Hepatocyte (in vitro differentiated cells): ENCODE data around the gene CDHR2. TPM values are rescaled to one million over a fixed set of nuclear protein-coding genes. Genes with fewer than 3 reads are reported as not detected.

Experiments
- DNase-seq: peaks from one replicate; pipeline ENCODE4 v3.0.0-alpha.2; 2016; ENCODE audit warnings: low spot score
- H2AFZ ChIP-seq: fragments of 200-600 bp; sonication (generic); 2 replicates; pipeline ENCODE4 v1.6.0; 2016; ENCODE audit warnings: antibody characterized with exemption, mild to moderate bottlenecking
- H3K27ac ChIP-seq: fragments of 200-600 bp; sonication (generic); 2 replicates; pipeline ENCODE4 v1.5.1; 2016; ENCODE audit warnings: mild to moderate bottlenecking
- H3K27me3 ChIP-seq: fragments of 200-600 bp; sonication (generic); 2 replicates; pipeline ENCODE4 v1.6.1; 2016
- H3K36me3 ChIP-seq: fragments of 200-600 bp; sonication (generic); replicated peaks from 2 replicates; pipeline ENCODE4 v1.5.1; 2016; ENCODE audit warnings: low read depth; ENCODE audit not compliant: insufficient read depth
- H3K4me1 ChIP-seq: fragments of 200-600 bp; sonication (generic); 2 replicates; pipeline ENCODE4 v1.5.1; 2016; ENCODE audit warnings: mild to moderate bottlenecking, moderate library complexity; ENCODE audit not compliant: insufficient read depth
- H3K4me2 ChIP-seq: fragments of 200-600 bp; sonication (generic); 2 replicates; pipeline ENCODE4 v1.6.0; 2016
- H3K4me3 ChIP-seq: fragments of 200-600 bp; sonication (generic); 2 replicates; pipeline ENCODE4 v1.5.1; 2016; ENCODE audit warnings: mild to moderate bottlenecking
- H3K79me2 ChIP-seq: fragments of 200-600 bp; sonication (generic); 2 replicates; pipeline ENCODE4 v1.6.0; 2017; ENCODE audit warnings: mild to moderate bottlenecking
- H3K9me2 ChIP-seq: fragments of 200-600 bp; sonication (generic); replicated peaks from 2 replicates; pipeline ENCODE4 v1.6.0; 2017; ENCODE audit warnings: mild to moderate bottlenecking; ENCODE audit not compliant: insufficient read depth
- H3K9me3 ChIP-seq: fragments of 200-600 bp; sonication (generic); 2 replicates; pipeline ENCODE4 v1.5.1; 2016; ENCODE audit warnings: low read depth, mild to moderate bottlenecking
- H4K20me1 ChIP-seq: fragments of 200-600 bp; sonication (generic); 2 replicates; pipeline ENCODE4 v1.6.0; 2016; ENCODE audit warnings: mild to moderate bottlenecking; ENCODE audit not compliant: insufficient read depth, poor library complexity, severe bottlenecking
- EZH2 ChIP-seq: fragments of 200-600 bp; sonication (generic); IDR thresholded peaks from 2 replicates; pipeline ENCODE4 v1.6.1; 2016; ENCODE audit warnings: antibody characterized with exemption, mild to moderate bottlenecking, borderline replicate concordance
- EZH2phosphoT487 ChIP-seq: fragments of 200-600 bp; sonication (generic); IDR thresholded peaks from one replicate; pipeline ENCODE4 v1.6.1; 2018; ENCODE audit warnings: antibody characterized with exemption, mild to moderate bottlenecking, low read depth, moderate library complexity; ENCODE audit not compliant: unreplicated experiment, severe bottlenecking
- WGBS: methylation state at CpG from one replicate; pipeline ENCODE4 v1.1.6; 2016; ENCODE audit warnings: low lambda C conversion rate; ENCODE audit errors: missing lambda C conversion rate; 5-methylcytosine and 5-hydroxymethylcytosine counted together
- polyA plus RNA-seq: library from polyadenylated mRNA; unstranded; fragments of >200 nt; fragmentation: Nextera tagmentation; extraction: Ambion mirVana; gene quantifications from 2 replicates; pipeline ENCODE4 v1.2.1, GENCODE V29; 2016
- total RNA-seq: library from RNA; depleted of rRNA; stranded (reverse); fragments of >200 nt; gene quantifications from 2 replicates; pipeline ENCODE4 v1.2.3, GENCODE V29; 2014
- TF ChIP-seq, protein P1 (sequence below): fragments of 200-600 bp; sonication (generic); IDR thresholded peaks from 2 replicates; pipeline ENCODE4 v1.5.1; 2016; ENCODE audit warnings: antibody characterized with exemption, mild to moderate bottlenecking; ENCODE audit not compliant: poor library complexity

Gene CDHR2
- total and polyA plus RNA-seq, 2 experiments from 2014 or later = 28.3 to 29.8 TPM

DNA sequence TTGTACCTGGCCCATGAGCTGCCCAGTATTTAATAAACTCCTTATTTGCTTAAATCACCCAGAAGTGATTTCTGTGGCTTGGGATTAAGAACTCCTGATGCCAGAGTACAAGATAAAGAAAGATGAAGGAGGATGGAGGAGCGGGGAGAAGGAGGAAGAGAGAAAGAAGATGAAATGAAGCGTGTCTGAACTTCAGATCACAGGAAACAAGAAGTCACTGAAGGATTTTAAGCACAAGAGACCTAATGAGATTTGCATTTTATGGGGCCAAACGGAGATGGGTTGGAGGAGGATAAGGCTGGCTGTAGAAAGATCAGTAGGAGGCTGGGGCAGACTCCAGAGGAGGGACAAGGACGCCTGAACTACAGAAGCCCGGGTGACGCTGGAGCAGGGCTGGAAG, 84.5 kb downstream of the CDHR2 start:
- H3K27ac ChIP-seq = no peak overlapping the region
- no peak for DNase-seq
- H3K4me2 ChIP-seq = no peak overlapping the region
- no peak overlapping the region for H3K4me3 ChIP-seq
- H3K27me3 ChIP-seq = peaks cover 51% of the 10 kb centered on the region
- TF ChIP-seq EZH2 (no peak), EZH2phosphoT487 (no peak)
- TF ChIP-seq, protein P1, sequence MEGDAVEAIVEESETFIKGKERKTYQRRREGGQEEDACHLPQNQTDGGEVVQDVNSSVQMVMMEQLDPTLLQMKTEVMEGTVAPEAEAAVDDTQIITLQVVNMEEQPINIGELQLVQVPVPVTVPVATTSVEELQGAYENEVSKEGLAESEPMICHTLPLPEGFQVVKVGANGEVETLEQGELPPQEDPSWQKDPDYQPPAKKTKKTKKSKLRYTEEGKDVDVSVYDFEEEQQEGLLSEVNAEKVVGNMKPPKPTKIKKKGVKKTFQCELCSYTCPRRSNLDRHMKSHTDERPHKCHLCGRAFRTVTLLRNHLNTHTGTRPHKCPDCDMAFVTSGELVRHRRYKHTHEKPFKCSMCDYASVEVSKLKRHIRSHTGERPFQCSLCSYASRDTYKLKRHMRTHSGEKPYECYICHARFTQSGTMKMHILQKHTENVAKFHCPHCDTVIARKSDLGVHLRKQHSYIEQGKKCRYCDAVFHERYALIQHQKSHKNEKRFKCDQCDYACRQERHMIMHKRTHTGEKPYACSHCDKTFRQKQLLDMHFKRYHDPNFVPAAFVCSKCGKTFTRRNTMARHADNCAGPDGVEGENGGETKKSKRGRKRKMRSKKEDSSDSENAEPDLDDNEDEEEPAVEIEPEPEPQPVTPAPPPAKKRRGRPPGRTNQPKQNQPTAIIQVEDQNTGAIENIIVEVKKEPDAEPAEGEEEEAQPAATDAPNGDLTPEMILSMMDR = no peak
- H3K4me1 ChIP-seq = no peaks in the 10 kb centered on the region
- no peak overlapping the region for H2AFZ ChIP-seq
- H3K36me3 ChIP-seq = no peaks in the 10 kb centered on the region
- no peaks in the 10 kb centered on the region for H3K9me2 ChIP-seq
- H4K20me1 ChIP-seq = no peaks in the 10 kb centered on the region
- WGBS = 44% methylated on average over 6 of the region's 6 CpGs
- H3K9me3 ChIP-seq = no peaks in the 10 kb centered on the region
- H3K79me2 ChIP-seq = no peaks in the 10 kb centered on the region

DNA sequence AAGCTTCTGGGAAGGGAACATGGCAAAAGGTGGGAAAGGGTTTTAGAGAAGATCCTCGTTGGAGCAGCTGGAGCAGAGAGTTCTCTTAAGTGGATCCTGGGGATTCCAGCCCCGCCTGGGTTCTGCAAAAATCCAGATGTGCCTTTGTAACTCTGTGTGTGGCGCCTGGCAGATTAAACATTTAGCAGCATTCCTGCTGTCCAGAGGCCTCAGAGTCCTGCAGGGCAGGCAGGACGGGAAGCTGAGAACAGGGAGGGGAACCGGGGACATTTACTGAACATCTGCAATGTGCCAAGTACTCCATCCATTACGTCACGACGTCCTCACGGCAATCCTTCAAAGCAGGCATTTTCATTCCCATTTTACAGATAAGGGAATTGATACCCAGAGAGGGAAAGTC, 87.3 kb downstream of the CDHR2 start:
- no peak overlapping the region for H3K27ac ChIP-seq
- H4K20me1 ChIP-seq = no peaks in the 10 kb centered on the region
- no peak overlapping the region for H2AFZ ChIP-seq
- H3K9me2 ChIP-seq = no peaks in the 10 kb centered on the region
- H3K4me1 ChIP-seq = no peaks in the 10 kb centered on the region
- no peak for DNase-seq
- no peak overlapping the region for H3K4me2 ChIP-seq
- no peaks in the 10 kb centered on the region for H3K79me2 ChIP-seq
- H3K27me3 ChIP-seq = peaks cover 24% of the 10 kb centered on the region
- no peak overlapping the region for H3K4me3 ChIP-seq
- WGBS = 45% methylated on average over 9 of the region's 9 CpGs
- H3K9me3 ChIP-seq = no peaks in the 10 kb centered on the region
- TF ChIP-seq EZH2phosphoT487 (no peak), EZH2 (no peak)
- TF ChIP-seq, protein P1 = no peak
- H3K36me3 ChIP-seq = no peaks in the 10 kb centered on the region

DNA sequence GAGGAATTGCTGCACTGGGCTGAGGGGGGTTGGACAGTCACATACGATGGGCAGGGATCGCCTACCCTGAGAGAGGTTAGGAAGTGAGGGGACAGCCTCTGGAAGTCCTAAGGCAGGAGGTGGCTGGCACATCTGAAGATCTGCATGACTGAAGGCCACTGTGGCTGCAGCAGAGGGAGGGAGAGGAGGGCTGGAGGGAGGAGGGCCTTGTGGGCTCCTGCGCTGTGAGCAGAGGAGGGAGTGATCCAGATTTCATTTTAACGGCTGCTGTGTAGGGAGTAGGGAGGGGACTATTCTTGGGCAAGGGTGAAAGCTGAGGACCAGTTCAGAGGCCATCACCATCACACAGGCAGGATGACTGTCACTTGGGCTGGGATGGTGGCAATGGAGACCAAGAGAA, 88.4 kb downstream of the CDHR2 start:
- TF ChIP-seq, protein P1 = no peak
- TF ChIP-seq EZH2phosphoT487 (no peak), EZH2 (no peak)
- 62% methylated on average over 4 of the region's 4 CpGs for WGBS
- H3K4me2 ChIP-seq = no peak overlapping the region

DNA sequence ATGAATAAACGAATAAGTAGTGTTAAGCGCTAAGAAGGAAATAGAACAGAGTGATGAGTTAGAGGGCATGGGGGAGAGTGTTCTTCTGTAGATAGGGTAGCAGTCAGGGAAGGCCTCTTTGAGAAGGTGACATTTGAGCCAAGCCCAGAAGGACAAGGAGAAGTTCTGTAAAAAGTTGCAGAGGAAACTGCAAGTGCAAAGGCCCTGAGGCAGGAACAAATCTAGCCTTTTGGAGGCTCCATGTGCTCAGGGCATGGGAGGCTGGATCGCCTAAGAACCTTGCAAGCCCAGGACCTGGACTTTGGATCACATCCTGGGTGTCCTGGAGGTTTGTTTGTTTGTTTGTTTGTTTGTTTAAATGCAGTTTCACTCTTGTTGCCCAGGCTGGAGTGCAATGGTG, 89.3 kb downstream of the CDHR2 start:
- H3K36me3 ChIP-seq = no peaks in the 10 kb centered on the region
- DNase-seq = no peak
- no peak for TF ChIP-seq EZH2phosphoT487
- no peak for TF ChIP-seq EZH2
- TF ChIP-seq, protein P1 = no peak
- no peak overlapping the region for H2AFZ ChIP-seq
- no peak overlapping the region for H3K27ac ChIP-seq
- no peaks in the 10 kb centered on the region for H3K4me1 ChIP-seq
- no peaks in the 10 kb centered on the region for H3K9me2 ChIP-seq
- 96% methylated on average over 3 of the region's 3 CpGs for WGBS
- no peak overlapping the region for H3K4me3 ChIP-seq
- H3K9me3 ChIP-seq = no peaks in the 10 kb centered on the region
- H3K79me2 ChIP-seq = no peaks in the 10 kb centered on the region
- H3K4me2 ChIP-seq = no peak overlapping the region
- peaks cover 8% of the 10 kb centered on the region for H3K27me3 ChIP-seq
- H4K20me1 ChIP-seq = no peaks in the 10 kb centered on the region

More for the DNA sequence above, 88.4 kb downstream of the CDHR2 start:
- Histone ChIP-seq H4K20me1 (no peaks in the 10 kb centered on the region), H2AFZ (no peak overlapping the region), H3K4me3 (no peak overlapping the region), H3K9me2 (no peaks in the 10 kb centered on the region), H3K9me3 (no peaks in the 10 kb centered on the region), H3K27ac (no peak overlapping the region), H3K36me3 (no peaks in the 10 kb centered on the region), H3K79me2 (no peaks in the 10 kb centered on the region), H3K4me1 (no peaks in the 10 kb centered on the region), H3K27me3 (peaks cover 17% of the 10 kb centered on the region)
- no peak for DNase-seq
